Peyer's patch (tissue), 4 donors: ENCODE data around the gene AMER2. TPM values are rescaled to one million over a fixed set of nuclear protein-coding genes. Genes with fewer than 3 reads are reported as not detected.
A peak's percentile ranks its signal among the peaks of the same experiment; 100 is the strongest.

Experiments used
- DNase-seq, 3 donors: peaks; one replicate each; pipeline ENCODE4 v3.0.0-alpha.2; 2017 to 2019
- H3K27ac ChIP-seq, 4 donors: fragments of 200-600 bp; sonication (generic); one replicate each; pipeline ENCODE4 v1.5.1; 2016 to 2019
- H3K27me3 ChIP-seq, 2 donors: fragments of 200-600 bp; sonication (generic); one replicate each; pipeline ENCODE4 v1.5.1; 2019
- H3K36me3 ChIP-seq, 3 donors: fragments of 200-600 bp; sonication (generic); one replicate each; pipeline ENCODE4 v1.5.1; 2016 to 2019
- H3K4me1 ChIP-seq, 4 donors: fragments of 200-600 bp; sonication (generic); one replicate each; pipeline ENCODE4 v1.5.1; 2016 to 2019
- H3K4me3 ChIP-seq, 4 donors: fragments of 200-600 bp; sonication (generic); 1 replicate in 3 of 4; 2 replicates in 1 of 4; pipeline ENCODE4 v1.5.1; 2016 to 2019; ENCODE audit warnings: mild to moderate bottlenecking in 1 of 4
- H3K9me3 ChIP-seq, 4 donors: fragments of 200-600 bp; sonication (generic); one replicate each; pipeline ENCODE4 v1.5.1; 2016 to 2019; ENCODE audit warnings: mild to moderate bottlenecking in 1 of 4
- POLR2A ChIP-seq, 2 donors: fragments of 450-650 bp; IDR thresholded peaks; one replicate each; pipeline ENCODE4 v1.5.1; 2017; ENCODE audit warnings: antibody characterized with exemption in 2 of 2, mild to moderate bottlenecking in 2 of 2, moderate library complexity in 2 of 2
- total RNA-seq, 4 donors: library from RNA; depleted of rRNA; stranded (reverse); fragments of >200 nt; gene quantifications; one replicate each; pipeline ENCODE4 v1.1.0, GENCODE V29; 2016
- TF ChIP-seq, protein P1 (sequence below), 6 experiments: fragments of 450-650 bp in 4 of 6; fragments of 200-600 bp in 2 of 6; sonication (generic) in 1 of 6; IDR thresholded peaks; one replicate each; pipeline ENCODE4 v1.5.1; 2017 to 2019; ENCODE audit warnings: antibody characterized with exemption in 6 of 6, mild to moderate bottlenecking in 3 of 6, moderate library complexity in 1 of 6

AMER2 gene
- total RNA-seq, 4 donors from 2014 or later, result not detected

DNA sequence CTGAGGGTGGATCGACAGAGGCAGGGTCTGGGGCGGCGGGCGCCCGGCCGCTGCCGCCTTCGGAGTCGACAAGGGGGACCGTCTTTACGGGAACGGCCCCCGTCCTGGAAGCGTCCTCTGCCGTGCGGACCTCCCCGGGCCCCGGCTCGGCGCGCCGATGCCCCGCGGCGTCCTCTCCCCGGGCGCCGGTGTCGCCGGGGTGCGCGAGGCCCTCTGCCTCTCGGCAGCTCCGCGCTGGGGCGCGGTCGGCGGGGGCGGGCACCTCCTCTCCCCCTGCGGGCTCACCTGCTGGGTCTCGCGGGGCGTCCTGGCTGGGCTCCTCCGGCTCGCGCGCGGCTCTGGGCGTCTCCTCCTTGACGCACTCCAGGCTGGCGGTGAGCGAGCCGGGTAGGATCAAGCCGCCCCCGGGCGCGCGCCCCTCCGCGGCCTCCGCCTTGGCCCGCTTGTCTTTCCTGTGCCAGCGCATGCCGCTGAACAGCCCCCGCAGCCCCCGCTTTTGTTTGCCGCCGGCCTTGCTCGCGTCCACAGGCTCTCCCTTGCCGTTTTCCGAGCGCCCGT lies 1.5 kb downstream of the AMER2 start:
- no peak for DNase-seq
- H3K27me3 ChIP-seq, result peaks cover 0 to 13% of the 10 kb centered on the region in 2 donors
- H3K4me3 ChIP-seq, result peak overlapping the region in 2 of 4 donors; percentile 18 to 27
- TF ChIP-seq POLR2A (IDR thresholded peaks at IDR 0.05), result no peak
- TF ChIP-seq, protein P1, sequence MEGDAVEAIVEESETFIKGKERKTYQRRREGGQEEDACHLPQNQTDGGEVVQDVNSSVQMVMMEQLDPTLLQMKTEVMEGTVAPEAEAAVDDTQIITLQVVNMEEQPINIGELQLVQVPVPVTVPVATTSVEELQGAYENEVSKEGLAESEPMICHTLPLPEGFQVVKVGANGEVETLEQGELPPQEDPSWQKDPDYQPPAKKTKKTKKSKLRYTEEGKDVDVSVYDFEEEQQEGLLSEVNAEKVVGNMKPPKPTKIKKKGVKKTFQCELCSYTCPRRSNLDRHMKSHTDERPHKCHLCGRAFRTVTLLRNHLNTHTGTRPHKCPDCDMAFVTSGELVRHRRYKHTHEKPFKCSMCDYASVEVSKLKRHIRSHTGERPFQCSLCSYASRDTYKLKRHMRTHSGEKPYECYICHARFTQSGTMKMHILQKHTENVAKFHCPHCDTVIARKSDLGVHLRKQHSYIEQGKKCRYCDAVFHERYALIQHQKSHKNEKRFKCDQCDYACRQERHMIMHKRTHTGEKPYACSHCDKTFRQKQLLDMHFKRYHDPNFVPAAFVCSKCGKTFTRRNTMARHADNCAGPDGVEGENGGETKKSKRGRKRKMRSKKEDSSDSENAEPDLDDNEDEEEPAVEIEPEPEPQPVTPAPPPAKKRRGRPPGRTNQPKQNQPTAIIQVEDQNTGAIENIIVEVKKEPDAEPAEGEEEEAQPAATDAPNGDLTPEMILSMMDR (IDR thresholded peaks at IDR 0.05), result no peak
- H3K4me1 ChIP-seq, result no peaks in the 10 kb centered on the region
- H3K36me3 ChIP-seq, result no peaks in the 10 kb centered on the region
- no peak overlapping the region for H3K27ac ChIP-seq
- no peaks in the 10 kb centered on the region for H3K9me3 ChIP-seq

DNA sequence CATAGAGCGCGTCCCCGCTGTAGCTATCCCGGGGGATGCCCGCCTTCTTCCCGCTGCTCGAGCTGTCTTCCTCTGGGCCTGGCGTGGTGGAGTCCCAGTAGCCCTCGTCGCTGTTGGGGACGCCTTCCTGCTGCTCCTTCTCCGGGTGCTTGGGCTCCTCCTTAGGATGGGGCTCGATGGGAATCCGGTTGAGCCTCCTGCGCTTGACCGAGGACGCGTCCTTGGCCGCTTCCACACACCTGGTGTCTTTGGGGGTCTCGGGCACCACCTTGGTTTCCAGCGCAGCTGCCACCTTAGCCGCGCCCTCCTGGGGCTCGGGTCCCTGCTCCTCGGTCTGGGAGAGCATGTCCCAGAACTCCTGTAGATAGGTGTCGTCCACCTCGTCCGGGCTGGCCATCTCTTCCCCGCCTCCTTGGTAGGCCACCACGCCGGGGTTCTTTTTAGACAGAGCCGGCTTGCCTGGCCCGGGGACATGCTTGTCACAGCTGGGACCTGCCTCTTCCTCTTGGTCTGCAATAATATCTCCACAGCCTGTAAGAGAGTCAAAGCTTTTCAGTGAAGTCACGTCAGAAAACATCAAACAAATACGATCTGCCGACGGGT lies 2.0 kb downstream of the AMER2 start:
- Histone ChIP-seq H3K4me3 (no peak overlapping the region), H3K9me3 (no peaks in the 10 kb centered on the region), H3K27me3 (peaks cover 0 to 13% of the 10 kb centered on the region in 2 donors), H3K27ac (no peak overlapping the region), H3K36me3 (no peaks in the 10 kb centered on the region), H3K4me1 (no peaks in the 10 kb centered on the region)
- no peak for DNase-seq
- TF ChIP-seq, protein P1 (IDR thresholded peaks at IDR 0.05), result no peak
- no peak for TF ChIP-seq POLR2A (IDR thresholded peaks at IDR 0.05)

DNA sequence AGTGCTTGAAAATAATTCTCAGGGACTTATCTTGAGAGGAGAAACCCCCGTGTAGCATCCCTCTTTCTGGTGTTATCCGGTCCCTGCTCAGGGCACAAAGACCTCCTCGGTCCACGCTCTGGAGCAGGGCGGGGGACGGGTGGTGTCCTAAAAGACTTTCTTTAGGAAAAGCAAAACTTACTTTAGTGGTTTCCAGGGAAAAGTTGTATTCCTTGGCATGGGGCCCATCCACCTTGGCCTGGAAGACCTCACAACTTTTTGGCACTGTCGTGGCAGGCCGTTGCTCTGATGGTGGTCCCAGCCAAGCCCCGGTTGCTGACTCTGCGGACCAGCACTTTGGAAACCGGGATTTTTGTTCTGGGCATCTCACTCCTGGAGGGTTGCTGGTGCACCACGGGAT lies 2.7 kb downstream of the AMER2 start:
- TF ChIP-seq, protein P1 (IDR thresholded peaks at IDR 0.05), result no peak
- no peak for TF ChIP-seq POLR2A (IDR thresholded peaks at IDR 0.05)
- no peaks in the 10 kb centered on the region for H3K4me1 ChIP-seq
- no peaks in the 10 kb centered on the region for H3K9me3 ChIP-seq
- no peak overlapping the region for H3K4me3 ChIP-seq
- no peak overlapping the region for H3K27ac ChIP-seq
- peaks cover 0 to 13% of the 10 kb centered on the region in 2 donors for H3K27me3 ChIP-seq
- no peaks in the 10 kb centered on the region for H3K36me3 ChIP-seq
- DNase-seq, result no peak

DNA sequence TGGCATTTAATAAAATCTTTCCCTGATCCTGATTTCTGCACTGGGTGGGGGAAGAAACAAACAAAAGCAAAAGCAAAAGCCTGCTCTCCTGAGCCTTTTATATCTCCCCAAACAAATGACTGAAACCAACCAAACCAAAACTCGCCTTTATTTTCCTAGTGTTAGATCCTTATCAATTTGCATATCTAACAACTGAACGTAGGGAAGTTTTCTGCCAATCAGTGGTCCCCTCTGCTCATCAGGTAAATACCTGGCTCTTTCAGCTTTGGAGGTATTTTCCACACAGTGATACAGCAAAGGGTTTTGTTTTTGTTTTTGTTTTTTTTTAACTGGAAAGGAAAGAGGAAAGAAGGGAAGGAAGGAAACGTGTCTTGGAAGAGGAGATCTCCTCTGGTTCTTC lies 3.3 kb downstream of the AMER2 start:
- H3K27ac ChIP-seq, result no peak overlapping the region
- no peaks in the 10 kb centered on the region for H3K36me3 ChIP-seq
- no peak for DNase-seq
- peaks cover 0 to 13% of the 10 kb centered on the region in 2 donors for H3K27me3 ChIP-seq
- no peaks in the 10 kb centered on the region for H3K9me3 ChIP-seq
- no peaks in the 10 kb centered on the region for H3K4me1 ChIP-seq
- TF ChIP-seq, protein P1 (IDR thresholded peaks at IDR 0.05), result no peak
- no peak for TF ChIP-seq POLR2A (IDR thresholded peaks at IDR 0.05)
- no peak overlapping the region for H3K4me3 ChIP-seq

DNA sequence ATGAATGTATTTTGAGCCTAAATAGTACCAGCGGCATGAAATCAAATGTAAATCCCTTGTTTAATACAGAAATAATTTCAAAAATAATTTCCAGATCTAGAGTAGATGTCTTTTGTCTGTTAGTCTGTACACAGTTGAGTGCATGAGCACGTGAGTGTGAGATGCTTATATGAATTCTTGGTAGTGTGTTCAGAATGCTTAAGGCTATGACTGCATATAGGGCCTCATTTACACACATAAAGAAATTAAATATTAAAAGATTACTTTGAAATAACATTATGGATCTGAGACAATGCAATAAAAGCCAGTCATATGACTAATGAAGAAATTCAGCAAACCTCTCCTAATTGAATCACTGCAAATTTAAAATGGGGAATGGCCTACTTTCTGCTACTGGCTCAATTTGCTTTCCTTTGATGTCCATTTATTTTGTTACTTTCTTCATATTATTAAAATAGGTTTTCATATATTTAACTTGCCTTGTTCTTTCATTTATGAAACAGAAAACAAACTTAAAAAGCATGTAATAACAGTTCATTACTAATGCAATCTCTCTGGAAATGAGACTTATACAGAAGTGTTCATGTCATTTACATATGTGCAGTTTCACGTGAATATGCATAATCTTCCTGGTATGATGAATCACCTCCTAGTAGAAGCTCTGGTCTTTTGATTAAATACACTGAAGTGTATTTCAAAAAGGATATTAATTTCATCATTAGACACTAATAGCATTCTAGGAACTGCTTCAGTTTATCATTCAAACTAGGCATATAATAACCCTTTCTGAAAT lies 4.5 kb downstream of the AMER2 start:
- peaks cover 0 to 13% of the 10 kb centered on the region in 2 donors for H3K27me3 ChIP-seq
- H3K27ac ChIP-seq, result no peak overlapping the region

More for the DNA sequence above, 4.5 kb downstream of the AMER2 start:
- DNase-seq, result no peak
- H3K4me1 ChIP-seq, result no peaks in the 10 kb centered on the region
- TF ChIP-seq POLR2A (IDR thresholded peaks at IDR 0.05), result no peak
- TF ChIP-seq, protein P1 (IDR thresholded peaks at IDR 0.05), result no peak
- H3K9me3 ChIP-seq, result no peaks in the 10 kb centered on the region
- H3K36me3 ChIP-seq, result no peaks in the 10 kb centered on the region
- H3K4me3 ChIP-seq, result no peak overlapping the region
